ENCODE measurements around the gene ST8SIA6.
"Not testable (repeated sequence)": the region's sequence is repeated elsewhere in the genome, so short reads cannot be mapped to it uniquely, and the experiment has no call there.

ST8SIA6 gene

DNA sequence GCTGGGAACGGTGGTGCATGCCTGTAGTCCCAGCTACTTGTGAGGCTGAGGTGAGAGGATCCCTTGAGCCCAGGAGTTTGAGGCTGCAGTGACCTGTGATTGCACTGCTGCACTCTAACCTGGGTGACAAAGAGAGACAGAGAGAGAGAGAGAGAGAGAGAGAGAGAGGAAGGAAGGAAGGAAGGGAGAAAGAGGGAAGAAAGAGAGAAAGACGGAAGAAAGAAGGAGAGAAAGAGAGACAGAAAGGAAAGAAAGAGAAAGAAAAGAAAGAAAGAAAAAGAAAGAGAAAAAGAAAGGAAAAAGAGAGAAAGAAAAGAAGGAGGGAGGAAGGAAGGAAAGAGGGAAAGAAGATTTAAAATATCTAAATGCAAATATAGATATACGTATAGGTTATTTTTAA lies 132.4 kb downstream of the ST8SIA6 start:
- H3K36me3 Mint-ChIP-seq, H3K27ac Mint-ChIP-seq, H3K4me1 Mint-ChIP-seq, H3K4me3 Mint-ChIP-seq, H3K27me3 Mint-ChIP-seq, ATAC-seq, H3K9me3 Mint-ChIP-seq: not testable (repeated sequence)

DNA sequence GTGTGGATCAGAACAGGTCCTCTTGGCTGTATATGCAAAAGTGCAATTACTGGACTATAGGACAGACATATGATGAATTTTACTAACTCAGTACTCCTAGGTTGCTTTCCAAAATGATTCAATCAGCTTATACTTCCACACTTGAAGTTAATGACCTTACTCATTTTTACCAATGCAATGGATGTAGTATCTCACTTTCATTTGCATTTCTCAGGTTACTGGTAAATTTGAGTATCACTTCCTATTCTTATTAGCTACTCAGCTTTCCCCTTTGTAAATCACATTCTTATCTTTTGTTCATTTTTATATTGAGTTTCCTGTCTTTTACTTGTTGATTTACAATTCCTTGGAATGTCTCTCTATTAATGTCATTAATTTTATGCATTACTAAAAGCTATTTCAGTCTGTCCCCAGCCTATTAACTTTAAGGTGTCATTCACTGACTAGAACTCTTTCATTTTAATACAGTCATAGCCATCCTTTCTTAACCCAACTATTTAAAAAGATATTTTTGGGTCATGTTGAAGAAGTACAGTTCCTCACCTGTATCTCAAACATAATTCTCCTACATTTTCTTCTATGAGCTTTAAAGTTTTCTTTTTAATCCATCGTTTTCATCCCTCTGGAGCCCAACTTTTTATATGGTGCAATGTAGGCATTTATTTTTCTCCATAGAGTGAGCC lies 137.8 kb downstream of the ST8SIA6 start:
- no peak overlapping the region for H3K4me3 Mint-ChIP-seq
- ATAC-seq: peak; percentile 69
- H3K9me3 Mint-ChIP-seq: no peaks in the 10 kb centered on the region
- H3K4me1 Mint-ChIP-seq: peaks cover 8% of the 10 kb centered on the region
- peaks cover 1% of the 10 kb centered on the region for H3K27me3 Mint-ChIP-seq
- no peaks in the 10 kb centered on the region for H3K36me3 Mint-ChIP-seq
- H3K27ac Mint-ChIP-seq: no peak overlapping the region

- Mint-ChIP-seq H3K4me1 (no peaks in the 10 kb centered on the region), H3K27ac (no peak overlapping the region), H3K9me3 (no peaks in the 10 kb centered on the region), H3K36me3 (no peaks in the 10 kb centered on the region), H3K4me3 (no peak overlapping the region), H3K27me3 (peaks cover 30% of the 10 kb centered on the region)
- ATAC-seq: no peak
These were observed 145.0 kb downstream of the ST8SIA6 start for GRCh38 chr10:17309435-17309834.

DNA sequence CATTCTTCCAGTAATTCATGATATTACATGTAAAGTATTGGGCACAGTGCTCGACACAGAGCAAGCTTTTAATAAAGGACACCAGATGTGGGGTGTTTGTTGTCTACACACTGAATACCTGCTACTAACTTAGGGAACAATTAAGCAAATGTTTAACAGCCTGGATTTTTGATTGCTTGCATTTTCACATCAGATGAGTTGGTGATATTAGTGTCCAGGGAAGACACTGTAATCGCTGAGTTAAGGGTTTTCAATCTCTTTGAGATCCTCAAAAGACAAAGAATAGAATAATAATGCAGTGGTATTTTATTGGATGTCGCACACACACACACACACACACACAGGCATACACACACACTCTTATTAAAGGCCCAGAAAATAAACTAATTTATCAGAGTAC lies 147.3 kb downstream of the ST8SIA6 start:
- Mint-ChIP-seq H3K27me3 (peaks cover 30% of the 10 kb centered on the region), H3K36me3 (no peaks in the 10 kb centered on the region)
- ATAC-seq: no peak

DNA sequence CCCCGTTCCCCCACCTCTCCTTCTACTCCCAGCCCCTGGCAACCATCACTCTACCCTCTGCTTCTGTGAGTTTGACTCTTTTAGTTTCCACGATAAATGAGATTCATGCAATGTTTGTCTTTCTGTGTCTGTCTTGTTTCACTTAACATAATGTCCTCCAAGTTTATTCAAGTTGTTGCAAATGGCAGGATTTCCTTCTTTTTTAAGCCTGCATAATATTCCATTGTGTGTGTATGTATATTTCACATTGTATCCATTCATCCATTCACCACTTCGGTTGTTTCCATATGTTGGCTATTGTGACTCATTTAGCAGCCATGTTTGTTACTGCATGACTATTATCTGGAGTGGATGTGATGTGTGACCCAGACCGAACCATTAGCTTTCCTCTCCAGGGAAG lies 162.0 kb downstream of the ST8SIA6 start:
- ATAC-seq: no peak
- Mint-ChIP-seq H3K9me3 (peaks cover 7% of the 10 kb centered on the region), H3K27me3 (peaks cover 10% of the 10 kb centered on the region), H3K36me3 (no peaks in the 10 kb centered on the region), H3K4me3 (no peak overlapping the region), H3K4me1 (no peaks in the 10 kb centered on the region), H3K27ac (no peak overlapping the region)

More for the DNA sequence above, 147.3 kb downstream of the ST8SIA6 start:
- no peak overlapping the region for H3K27ac Mint-ChIP-seq
- no peaks in the 10 kb centered on the region for H3K4me1 Mint-ChIP-seq
- H3K4me3 Mint-ChIP-seq: no peak overlapping the region
- no peaks in the 10 kb centered on the region for H3K9me3 Mint-ChIP-seq

GRCh38 chr10:17290226-17290625 lies 164.2 kb downstream of the ST8SIA6 start:
- Mint-ChIP-seq H3K27me3 (peaks cover 10% of the 10 kb centered on the region), H3K27ac (no peak overlapping the region), H3K36me3 (no peaks in the 10 kb centered on the region), H3K4me3 (no peak overlapping the region), H3K4me1 (no peaks in the 10 kb centered on the region), H3K9me3 (peaks cover 9% of the 10 kb centered on the region)
- ATAC-seq: no peak

DNA sequence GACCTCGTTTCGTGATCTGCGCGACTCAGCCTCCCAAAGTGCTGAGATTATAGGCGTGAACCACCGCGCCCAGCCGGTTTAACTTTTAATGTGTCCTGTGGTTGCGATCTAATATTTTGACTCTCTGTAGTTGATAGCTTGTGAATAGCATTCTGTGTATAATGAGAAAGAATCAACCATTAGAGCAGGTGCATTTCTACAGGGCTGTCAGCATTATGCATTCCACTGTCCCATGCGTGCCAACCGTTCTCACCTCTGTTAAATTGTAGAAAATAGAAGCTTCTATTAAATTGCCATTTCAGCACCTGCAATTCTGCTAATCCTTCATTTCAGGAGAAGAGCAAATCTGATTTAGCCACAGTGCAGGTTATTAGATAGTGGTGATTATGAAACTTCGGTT lies 164.6 kb downstream of the ST8SIA6 start:
- Mint-ChIP-seq H3K36me3 (no peaks in the 10 kb centered on the region), H3K27me3 (peaks cover 10% of the 10 kb centered on the region), H3K4me1 (no peaks in the 10 kb centered on the region), H3K9me3 (peaks cover 9% of the 10 kb centered on the region), H3K4me3 (no peak overlapping the region), H3K27ac (no peak overlapping the region)
- no peak for ATAC-seq

GRCh38 chr10:17286562-17287550 lies 167.5 kb downstream of the ST8SIA6 start:
- Mint-ChIP-seq H3K27me3 (no peaks in the 10 kb centered on the region), H3K36me3 (peaks cover 6% of the 10 kb centered on the region), H3K9me3 (peaks cover 9% of the 10 kb centered on the region), H3K27ac (no peak overlapping the region), H3K4me1 (no peaks in the 10 kb centered on the region), H3K4me3 (no peak overlapping the region)
- ATAC-seq: no peak

DNA sequence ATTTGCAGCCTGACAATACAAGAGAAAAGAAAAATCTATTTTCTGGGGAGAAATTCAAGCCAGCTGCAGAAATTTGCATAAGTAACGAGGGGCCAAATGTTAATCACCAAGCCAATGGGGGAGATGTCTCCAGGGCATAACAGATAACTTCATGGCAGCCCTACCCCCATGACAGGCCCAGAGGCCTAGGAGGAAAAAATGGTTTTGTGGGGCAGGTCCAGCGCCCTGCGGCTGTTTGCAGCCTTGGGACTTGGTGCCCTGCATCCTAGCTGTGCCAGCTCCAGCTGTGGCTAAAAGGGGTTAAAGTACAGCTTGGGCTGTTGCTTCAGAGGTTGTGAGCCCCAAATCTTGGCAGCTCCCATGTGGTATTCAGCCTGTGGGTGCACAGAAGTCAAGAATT lies 172.1 kb downstream of the ST8SIA6 start:
- Mint-ChIP-seq H3K4me3 (no peak overlapping the region), H3K36me3 (peaks cover 6% of the 10 kb centered on the region), H3K4me1 (no peaks in the 10 kb centered on the region), H3K9me3 (peaks cover 23% of the 10 kb centered on the region), H3K27me3 (peaks cover 10% of the 10 kb centered on the region), H3K27ac (no peak overlapping the region)
- ATAC-seq: no peak

- peaks cover 38% of the 10 kb centered on the region for H3K27me3 Mint-ChIP-seq
- H3K4me3 Mint-ChIP-seq: no peak overlapping the region
- H3K4me1 Mint-ChIP-seq: no peaks in the 10 kb centered on the region
- no peak overlapping the region for H3K27ac Mint-ChIP-seq
- ATAC-seq: no peak
- H3K36me3 Mint-ChIP-seq: peaks cover 3% of the 10 kb centered on the region
- peaks cover 26% of the 10 kb centered on the region for H3K9me3 Mint-ChIP-seq
These were observed 175.7 kb downstream of the ST8SIA6 start for GRCh38 chr10:17278607-17279240.

- peaks cover 43% of the 10 kb centered on the region for H3K27me3 Mint-ChIP-seq
- H3K36me3 Mint-ChIP-seq: no peaks in the 10 kb centered on the region
- H3K27ac Mint-ChIP-seq: no peak overlapping the region
- ATAC-seq: no peak
- H3K9me3 Mint-ChIP-seq: peaks cover 22% of the 10 kb centered on the region
- no peak overlapping the region for H3K4me3 Mint-ChIP-seq
- no peaks in the 10 kb centered on the region for H3K4me1 Mint-ChIP-seq
These were observed 177.5 kb downstream of the ST8SIA6 start for GRCh38 chr10:17276756-17277424.

- H3K4me1 Mint-ChIP-seq: no peaks in the 10 kb centered on the region
- H3K27ac Mint-ChIP-seq: no peak overlapping the region
- peaks cover 35% of the 10 kb centered on the region for H3K27me3 Mint-ChIP-seq
- no peaks in the 10 kb centered on the region for H3K36me3 Mint-ChIP-seq
- no peak for ATAC-seq
- no peak overlapping the region for H3K4me3 Mint-ChIP-seq
- peaks cover 7% of the 10 kb centered on the region for H3K9me3 Mint-ChIP-seq
These were observed 181.0 kb downstream of the ST8SIA6 start for GRCh38 chr10:17273403-17273802.

DNA sequence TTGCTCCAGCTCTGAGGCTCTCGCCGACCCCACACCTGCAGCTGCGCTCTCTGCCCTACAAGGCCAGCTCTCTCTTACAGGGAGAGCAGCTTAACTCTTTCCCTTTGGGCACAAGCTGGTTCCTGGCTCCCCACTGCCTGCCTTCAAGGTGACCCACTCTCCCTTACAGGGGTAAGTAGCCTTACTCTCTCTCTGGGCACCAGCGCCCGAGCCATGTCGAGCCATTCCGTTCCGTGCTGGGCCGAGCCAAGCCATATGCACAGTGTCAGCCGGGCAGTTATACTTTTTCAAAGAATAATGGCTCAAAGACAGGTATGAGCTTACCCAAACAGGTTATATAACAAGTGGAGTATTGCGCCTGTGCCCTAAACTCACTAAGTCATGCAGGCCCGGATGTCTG lies 181.7 kb downstream of the ST8SIA6 start:
- Mint-ChIP-seq H3K27ac (no peak overlapping the region), H3K36me3 (no peaks in the 10 kb centered on the region), H3K27me3 (peaks cover 42% of the 10 kb centered on the region), H3K9me3 (peaks cover 7% of the 10 kb centered on the region), H3K4me1 (no peaks in the 10 kb centered on the region), H3K4me3 (no peak overlapping the region)
- ATAC-seq: peak; percentile 20
